Measurements from ENCODE around the gene TAAR5.

GRCh38 chr6:132584698-132585097, 4.8 kb downstream of the TAAR5 start:
- TF ChIP-seq NRF1 (IDR thresholded peaks at IDR 0.05; ENCODE audit: low read depth, low read length) (no peak), CTCF (IDR thresholded peaks at IDR 0.05) (no peak), RFX5 (IDR thresholded peaks at IDR 0.05; ENCODE audit: low read length) (no peak), ZBTB33 (IDR thresholded peaks at IDR 0.05; ENCODE audit: borderline replicate concordance, low read depth) (no peak), EP300 (IDR thresholded peaks at IDR 0.05; ENCODE audit: borderline replicate concordance in 1 of 2, low read depth in 1 of 2, low read length in 1 of 2) (no peak), TCF12 (IDR thresholded peaks at IDR 0.05) (no peak), IRF3 (IDR thresholded peaks at IDR 0.05; ENCODE audit: low read depth, low read length) (no peak), TAF1 (IDR thresholded peaks at IDR 0.05; ENCODE audit: borderline replicate concordance, low read depth, low read length) (no peak), MXI1 (IDR thresholded peaks at IDR 0.05; ENCODE audit: low read depth, low read length) (no peak)

Measured in SK-N-SH (cell line).